ENCODE data around the gene PAPPA2. TPM values are rescaled to one million over a fixed set of nuclear protein-coding genes. Genes with fewer than 3 reads are reported as not detected.

PAPPA2 gene
- total RNA-seq, 4 donors from 2014 or later: under 0.01 to 1.5 TPM; not detected in 2

DNA sequence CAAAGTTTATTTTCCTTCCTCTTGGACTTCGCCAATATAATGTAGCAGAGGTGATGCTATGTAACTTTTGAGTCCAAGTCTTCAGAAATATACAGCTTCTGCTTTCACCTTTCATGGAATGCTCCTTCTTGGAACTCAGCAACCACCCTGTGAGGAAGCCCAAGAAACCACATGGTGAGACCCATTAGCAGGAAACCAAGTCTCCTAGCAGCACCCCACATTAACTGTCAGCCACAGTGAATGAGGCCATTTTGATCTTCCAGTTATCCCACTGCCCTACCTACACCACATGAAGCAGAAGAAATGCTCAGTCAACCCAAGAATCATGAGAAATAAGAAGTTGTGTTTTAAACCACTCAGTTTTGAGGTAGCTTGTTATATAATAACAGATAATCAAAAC, 58.2 kb downstream of the PAPPA2 start:
- no peaks in the 10 kb centered on the region for H3K4me1 ChIP-seq
- WGBS, 2 donors: 36 to 55% methylated on average over 1 of the region's 1 CpG

DNA sequence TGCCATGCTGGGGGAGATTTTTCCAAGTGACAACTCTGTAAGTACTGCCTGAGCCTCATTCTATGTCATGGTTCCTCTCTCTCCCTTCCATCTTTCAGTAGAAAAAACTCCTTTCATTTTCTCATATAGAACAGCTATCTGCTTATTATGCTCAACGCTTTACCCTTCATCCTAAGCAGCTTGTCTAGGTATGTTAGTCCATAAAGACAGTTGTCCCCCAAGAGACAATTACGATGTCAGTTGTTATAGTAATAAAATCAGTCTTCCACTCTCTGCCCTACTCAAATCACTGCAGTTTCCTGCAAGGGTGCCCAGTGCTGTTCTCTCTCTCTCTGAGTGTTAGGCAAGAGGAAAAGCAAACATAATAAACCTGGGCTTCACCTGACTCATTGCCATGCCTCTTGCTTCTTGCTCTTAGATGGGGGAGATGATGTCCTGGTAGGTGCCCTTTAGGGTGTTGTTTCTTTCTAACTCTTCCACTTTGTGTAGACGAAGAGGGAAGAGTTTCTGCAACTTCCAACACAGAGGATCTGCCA, 59.4 kb downstream of the PAPPA2 start:
- no peak for TF ChIP-seq CTCF (IDR thresholded peaks at IDR 0.05)
- no peak for TF ChIP-seq POLR2A (IDR thresholded peaks at IDR 0.05)
- DNase-seq: no peak
- H3K27me3 ChIP-seq: no peaks in the 10 kb centered on the region
- WGBS, 2 donors: 45 to 71% methylated on average over 2 to 3 of the region's 3 CpGs
- no peaks in the 10 kb centered on the region for H3K4me1 ChIP-seq
- intact Hi-C loops (cut with DNase I): no loop called here
- H3K36me3 ChIP-seq: no peaks in the 10 kb centered on the region
- no peak overlapping the region for H3K4me3 ChIP-seq
- no peak overlapping the region for H3K27ac ChIP-seq
- peaks cover 0 to 4% (median 0%) of the 10 kb centered on the region in 3 donors for H3K9me3 ChIP-seq

More for the DNA sequence above, 58.2 kb downstream of the PAPPA2 start:
- Histone ChIP-seq H3K27ac (no peak overlapping the region), H3K4me3 (no peak overlapping the region), H3K9me3 (peaks cover 0 to 4% (median 0%) of the 10 kb centered on the region in 3 donors), H3K36me3 (no peaks in the 10 kb centered on the region), H3K27me3 (no peaks in the 10 kb centered on the region)
- TF ChIP-seq POLR2A (IDR thresholded peaks at IDR 0.05) (no peak), CTCF (IDR thresholded peaks at IDR 0.05) (no peak)
- no peak for DNase-seq
- intact Hi-C loops (cut with DNase I): no loop called here

DNA sequence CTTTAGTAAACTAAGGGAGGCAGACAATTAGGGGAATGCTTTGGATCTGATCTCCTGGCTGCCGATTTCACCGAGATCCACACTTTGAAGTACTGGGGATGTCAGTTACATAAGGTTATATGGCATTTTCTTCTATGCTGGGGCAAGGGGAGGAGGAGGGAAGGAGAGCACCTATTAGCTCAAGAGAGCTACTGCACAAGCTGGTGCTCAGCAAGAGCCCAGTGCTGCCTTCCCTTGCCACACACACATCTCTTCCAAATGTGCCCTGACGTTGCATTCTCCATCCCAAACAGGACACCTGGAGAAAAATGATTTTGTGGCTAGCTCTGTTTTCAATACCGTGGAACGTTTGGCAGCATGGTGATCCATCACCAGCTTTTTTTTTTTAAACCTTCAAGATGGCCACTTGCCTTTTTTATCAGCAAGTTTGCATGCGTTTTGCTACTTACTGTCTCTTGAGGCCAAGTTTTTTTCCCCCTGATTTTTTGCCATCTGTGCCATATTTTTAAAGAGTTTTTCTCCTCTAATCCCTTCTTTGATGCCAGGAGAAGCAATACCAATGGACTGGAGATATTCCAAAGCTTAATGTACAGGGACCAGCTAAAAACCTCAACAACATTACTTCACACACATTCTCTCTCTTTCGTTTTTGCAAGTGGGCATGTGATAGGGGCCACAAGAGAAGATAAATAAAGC, 66.6 kb downstream of the PAPPA2 start:
- Histone ChIP-seq H3K4me1 (no peaks in the 10 kb centered on the region), H3K27ac (no peak overlapping the region), H3K9me3 (peaks cover 0 to 4% (median 0%) of the 10 kb centered on the region in 3 donors), H3K36me3 (no peaks in the 10 kb centered on the region), H3K27me3 (no peaks in the 10 kb centered on the region), H3K4me3 (no peak overlapping the region)
- intact Hi-C loops (cut with DNase I): no loop called here
- 50 to 53% methylated on average over 6 to 7 of the region's 7 CpGs for WGBS, 2 donors
- no peak for TF ChIP-seq CTCF (IDR thresholded peaks at IDR 0.05)
- no peak for TF ChIP-seq POLR2A (IDR thresholded peaks at IDR 0.05)
- no peak for DNase-seq

- TF ChIP-seq CTCF (IDR thresholded peaks at IDR 0.05): no peak
- TF ChIP-seq POLR2A (IDR thresholded peaks at IDR 0.05): no peak
- H3K4me1 ChIP-seq: no peaks in the 10 kb centered on the region
- no peak overlapping the region for H3K4me3 ChIP-seq
- H3K36me3 ChIP-seq: no peaks in the 10 kb centered on the region
- no peaks in the 10 kb centered on the region for H3K9me3 ChIP-seq
- WGBS, 2 donors: 59 to 77% methylated on average over 2 of the region's 2 CpGs
- no peak overlapping the region for H3K27ac ChIP-seq
- intact Hi-C loops (cut with DNase I): no loop called here
- DNase-seq: no peak
- no peaks in the 10 kb centered on the region for H3K27me3 ChIP-seq
These were observed 68.1 kb downstream of the PAPPA2 start for GRCh38 chr1:176531036-176531435.
